Hepatic stellate cell (primary cell): ENCODE results near the gene KCNJ10.
"Not testable (repeated sequence)": the region's sequence is repeated elsewhere in the genome, so short reads cannot be mapped to it uniquely, and the experiment has no call there.

Source experiments
- DNase-seq: peaks from one replicate; pipeline ENCODE4 v3.0.0; 2011; ENCODE audit warnings: low spot score

Gene KCNJ10

GRCh38 chr1:160069460-160070231, at the start of gene KCNJ10:
KCNJ10 (minus strand) TSS chr1:160070160; CDS start chr1:160042532, 27,628 bp downstream.
- no peak for DNase-seq

GRCh38 chr1:160118928-160119327, 49.0 kb upstream of the KCNJ10 start:
- no peak for DNase-seq

GRCh38 chr1:160117709-160118183, 47.8 kb upstream of the KCNJ10 start:
- no peak for DNase-seq

GRCh38 chr1:160117300-160117699, 47.3 kb upstream of the KCNJ10 start:
- no peak for DNase-seq

GRCh38 chr1:160116283-160117147, 46.6 kb upstream of the KCNJ10 start:
- DNase-seq, result no peak

GRCh38 chr1:160115545-160116282, 45.8 kb upstream of the KCNJ10 start, which contains the start of gene ATP1A2:
ATP1A2 (plus strand) TSS chr1:160115759; CDS start chr1:160115862, 103 bp downstream.
- DNase-seq, result no peak

GRCh38 chr1:160114085-160114484, 44.1 kb upstream of the KCNJ10 start:
- no peak for DNase-seq

GRCh38 chr1:160113407-160113806, 43.4 kb upstream of the KCNJ10 start:
- DNase-seq, result no peak

GRCh38 chr1:160112357-160112756, 42.4 kb upstream of the KCNJ10 start:
- DNase-seq, result no peak

GRCh38 chr1:160111462-160111861, 41.5 kb upstream of the KCNJ10 start:
- not testable (repeated sequence) for DNase-seq

GRCh38 chr1:160109686-160110085, 39.7 kb upstream of the KCNJ10 start:
- no peak for DNase-seq

GRCh38 chr1:160108888-160109662, 39.1 kb upstream of the KCNJ10 start:
- DNase-seq, result peak; percentile 59

GRCh38 chr1:160107512-160107911, 37.6 kb upstream of the KCNJ10 start:
- DNase-seq, result no peak

GRCh38 chr1:160105155-160105554, 35.2 kb upstream of the KCNJ10 start:
- no peak for DNase-seq

- no peak for DNase-seq
Measured at GRCh38 chr1:160104486-160104885, 34.5 kb upstream of the KCNJ10 start.

GRCh38 chr1:160103658-160104408, 33.9 kb upstream of the KCNJ10 start:
- no peak for DNase-seq

GRCh38 chr1:160101717-160102522, 32.0 kb upstream of the KCNJ10 start:
- no peak for DNase-seq

- peak; percentile 93 for DNase-seq
Measured at GRCh38 chr1:160101037-160101716, 31.2 kb upstream of the KCNJ10 start.

- DNase-seq, result no peak
Measured at GRCh38 chr1:160099716-160100375, 29.9 kb upstream of the KCNJ10 start.
